ENCODE measurements around the gene KRTDAP. TPM values are rescaled to one million over a fixed set of nuclear protein-coding genes. Genes with fewer than 3 reads are reported as not detected.

KRTDAP gene
- total and polyA plus RNA-seq, 2 donors (not counting 3 experiments of a cell fraction or from before 2014, with no cell fraction given): not detected

DNA sequence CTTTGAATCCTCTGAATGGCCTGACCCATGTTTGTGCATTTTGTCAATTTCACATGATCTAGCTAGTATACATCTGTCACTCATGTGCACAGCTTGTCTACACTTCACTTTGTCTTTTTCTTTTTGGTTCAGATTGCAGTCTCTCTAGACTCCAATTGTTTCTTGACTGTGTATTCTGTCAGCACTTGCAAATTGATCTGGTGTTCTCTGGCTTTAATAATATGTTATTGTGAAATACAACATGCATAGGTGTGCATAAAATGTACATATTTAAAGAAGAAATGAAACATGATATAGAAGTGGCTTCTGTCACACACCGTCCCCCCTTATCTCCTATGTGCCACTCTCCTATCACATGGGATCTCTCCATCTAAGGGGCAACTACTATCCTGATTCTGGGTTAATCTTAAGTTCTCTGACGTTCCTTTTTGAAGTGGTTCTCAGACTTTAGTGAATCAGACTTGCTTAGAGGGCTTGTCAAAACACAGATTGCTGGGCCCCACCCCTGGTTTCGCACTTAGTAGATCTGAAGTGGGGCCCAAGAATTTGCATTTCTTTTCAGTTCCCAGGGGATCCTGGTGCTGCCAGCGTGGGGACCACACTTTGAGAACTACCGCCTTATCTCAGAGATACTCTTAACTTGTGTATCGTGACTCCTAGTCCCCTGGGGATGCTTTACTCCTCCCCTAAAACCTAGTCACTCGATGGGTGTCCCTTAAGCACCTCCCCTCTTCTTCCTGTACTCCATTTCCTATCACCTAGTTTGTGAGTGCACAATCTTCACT is 5.8 kb downstream of the KRTDAP start:
- ChIA-PET CTCF (interaction anchor here (3.0 kb wide), 1 partner anchor 11 kb away, joined by 21 read pairs; no protein-coding TSS in a partner anchor), POLR2A (no interaction called here)
- dilution Hi-C loops (cut with MboI; ENCODE audit: extremely low pct_ligation_motif_present, low sequenced_read_pairs): no loop called here
- TF ChIP-seq POLR2AphosphoS5 (IDR thresholded peaks at IDR 0.05; ENCODE audit: insufficient read depth, low read depth, low read length): no peak
- no peak for TF ChIP-seq FOS (IDR thresholded peaks at IDR 0.05; ENCODE audit: borderline replicate concordance, insufficient read depth, low read length)
- TF ChIP-seq, protein P1, sequence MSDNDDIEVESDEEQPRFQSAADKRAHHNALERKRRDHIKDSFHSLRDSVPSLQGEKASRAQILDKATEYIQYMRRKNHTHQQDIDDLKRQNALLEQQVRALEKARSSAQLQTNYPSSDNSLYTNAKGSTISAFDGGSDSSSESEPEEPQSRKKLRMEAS (IDR thresholded peaks at IDR 0.05; ENCODE audit: insufficient read depth, insufficient read length): no peak
- TF ChIP-seq EZH2 (IDR thresholded peaks at IDR 0.05; ENCODE audit: borderline replicate concordance, low read depth, low read length, severe bottlenecking): no peak
- no peak for TF ChIP-seq JUN (IDR thresholded peaks at IDR 0.05; ENCODE audit: borderline replicate concordance, insufficient read depth, insufficient read length, low read depth)
- TF ChIP-seq, protein P2, sequence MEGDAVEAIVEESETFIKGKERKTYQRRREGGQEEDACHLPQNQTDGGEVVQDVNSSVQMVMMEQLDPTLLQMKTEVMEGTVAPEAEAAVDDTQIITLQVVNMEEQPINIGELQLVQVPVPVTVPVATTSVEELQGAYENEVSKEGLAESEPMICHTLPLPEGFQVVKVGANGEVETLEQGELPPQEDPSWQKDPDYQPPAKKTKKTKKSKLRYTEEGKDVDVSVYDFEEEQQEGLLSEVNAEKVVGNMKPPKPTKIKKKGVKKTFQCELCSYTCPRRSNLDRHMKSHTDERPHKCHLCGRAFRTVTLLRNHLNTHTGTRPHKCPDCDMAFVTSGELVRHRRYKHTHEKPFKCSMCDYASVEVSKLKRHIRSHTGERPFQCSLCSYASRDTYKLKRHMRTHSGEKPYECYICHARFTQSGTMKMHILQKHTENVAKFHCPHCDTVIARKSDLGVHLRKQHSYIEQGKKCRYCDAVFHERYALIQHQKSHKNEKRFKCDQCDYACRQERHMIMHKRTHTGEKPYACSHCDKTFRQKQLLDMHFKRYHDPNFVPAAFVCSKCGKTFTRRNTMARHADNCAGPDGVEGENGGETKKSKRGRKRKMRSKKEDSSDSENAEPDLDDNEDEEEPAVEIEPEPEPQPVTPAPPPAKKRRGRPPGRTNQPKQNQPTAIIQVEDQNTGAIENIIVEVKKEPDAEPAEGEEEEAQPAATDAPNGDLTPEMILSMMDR (IDR thresholded peaks at IDR 0.05; ENCODE audit: extremely low read depth in 1 of 2, insufficient read depth in 1 of 2, low read depth in 1 of 2, low read length in 2 of 2): no peak
- TF ChIP-seq POLR2A (IDR thresholded peaks at IDR 0.05; ENCODE audit: low read depth, low read length): no peak
- H3K9me3 ChIP-seq (replicated peaks; ENCODE audit: control insufficient read depth, insufficient read depth, low read length): no peaks in the 10 kb centered on the region
- intact Hi-C loops (cut with micrococcal nuclease): no loop called here
- no peaks in the 10 kb centered on the region for H3K27me3 ChIP-seq (ENCODE audit: control insufficient read depth in 2 of 2, insufficient read depth in 2 of 2, low read length in 2 of 2)
- no peaks in the 10 kb centered on the region for H3K9me1 ChIP-seq (replicated peaks; ENCODE audit: control insufficient read depth, extremely low read depth, insufficient read depth, low read length)
- H4K20me1 ChIP-seq (replicated peaks; ENCODE audit: control insufficient read depth, extremely low read depth, insufficient read depth, low read length): no peaks in the 10 kb centered on the region
- no peaks in the 10 kb centered on the region for H3K79me2 ChIP-seq (ENCODE audit: control insufficient read depth, insufficient read depth, low read length)
- DNase-seq (ENCODE audit: low read depth, low spot score): no peak
- H3K4me2 ChIP-seq (ENCODE audit: insufficient read depth, low read length): no peak overlapping the region
- H3K36me3 ChIP-seq (ENCODE audit: control insufficient read depth in 2 of 2, extremely low read depth in 1 of 2, insufficient read depth in 2 of 2, low read length in 2 of 2): no peaks in the 10 kb centered on the region
- no peak overlapping the region for H3K27ac ChIP-seq (ENCODE audit: insufficient read depth, low read depth, low read length)
- no peaks in the 10 kb centered on the region for H3K4me1 ChIP-seq (ENCODE audit: control insufficient read depth, extremely low read depth, insufficient read depth, low read length)
- FAIRE-seq: no peak
- no peak overlapping the region for H3K9ac ChIP-seq (replicated peaks; ENCODE audit: extremely low read depth, insufficient read depth, low read length)
- no peak overlapping the region for H3K4me3 ChIP-seq (replicated peaks in 1 of 3; ENCODE audit: insufficient read depth in 1 of 3, low read depth in 1 of 3, low read length in 3 of 3)
- no peak overlapping the region for H2AFZ ChIP-seq (ENCODE audit: low read depth, low read length)
- BruUV-seq (replicated peaks): no TSS peak
